ENCODE measurements around the gene ADPRHL1.
"Not testable (repeated sequence)": the region's sequence is repeated elsewhere in the genome, so short reads cannot be mapped to it uniquely, and the experiment has no call there.

Gene ADPRHL1

GRCh38 chr13:113387396-113387795 is 65.9 kb downstream of the ADPRHL1 start:
- no peak overlapping the region for H3K4me3 ChIP-seq (replicated peaks in 1 of 2; ENCODE audit: low read depth in 2 of 2, low read length in 2 of 2)
- DNase-seq (ENCODE audit: low read depth in 2 of 2): no peak
- no peak for TF ChIP-seq CTCF (IDR thresholded peaks at IDR 0.05; ENCODE audit: low read depth, low read length)

- no peak for DNase-seq (ENCODE audit: low read depth in 2 of 2)
- no peak overlapping the region for H3K4me3 ChIP-seq (replicated peaks in 1 of 2; ENCODE audit: low read depth in 2 of 2, low read length in 2 of 2)
- TF ChIP-seq CTCF (IDR thresholded peaks at IDR 0.05; ENCODE audit: low read depth, low read length): no peak
These were observed 70.2 kb downstream of the ADPRHL1 start for GRCh38 chr13:113383089-113383488.

GRCh38 chr13:113382542-113382941 is 70.7 kb downstream of the ADPRHL1 start:
- DNase-seq (ENCODE audit: low read depth in 2 of 2); H3K4me3 ChIP-seq (replicated peaks in 1 of 2; ENCODE audit: low read depth in 2 of 2, low read length in 2 of 2): not testable (repeated sequence)

GRCh38 chr13:113378825-113379224 is 74.5 kb downstream of the ADPRHL1 start:
- no peak for TF ChIP-seq CTCF (IDR thresholded peaks at IDR 0.05; ENCODE audit: low read depth, low read length)
- no peak for DNase-seq (ENCODE audit: low read depth in 2 of 2)
- H3K4me3 ChIP-seq (replicated peaks in 1 of 2; ENCODE audit: low read depth in 2 of 2, low read length in 2 of 2): no peak overlapping the region

GRCh38 chr13:113374511-113375175 is 78.6 kb downstream of the ADPRHL1 start:
- no peak overlapping the region for H3K4me3 ChIP-seq (replicated peaks in 1 of 2; ENCODE audit: low read depth in 2 of 2, low read length in 2 of 2)
- DNase-seq (ENCODE audit: low read depth in 2 of 2): no peak
- no peak for TF ChIP-seq CTCF (IDR thresholded peaks at IDR 0.05; ENCODE audit: low read depth, low read length)

- no peak for DNase-seq (ENCODE audit: low read depth in 2 of 2)
- H3K4me3 ChIP-seq (replicated peaks in 1 of 2; ENCODE audit: low read depth in 2 of 2, low read length in 2 of 2): no peak overlapping the region
- TF ChIP-seq CTCF (IDR thresholded peaks at IDR 0.05; ENCODE audit: low read depth, low read length): no peak
These were observed 79.3 kb downstream of the ADPRHL1 start for GRCh38 chr13:113373811-113374485.

GRCh38 chr13:113371701-113372100 is 81.6 kb downstream of the ADPRHL1 start:
- DNase-seq (ENCODE audit: low read depth in 2 of 2): not testable (repeated sequence)

GRCh38 chr13:113371061-113371460 is 82.2 kb downstream of the ADPRHL1 start:
- H3K4me3 ChIP-seq (replicated peaks in 1 of 2; ENCODE audit: low read depth in 2 of 2, low read length in 2 of 2): no peak overlapping the region
- DNase-seq (ENCODE audit: low read depth in 2 of 2): no peak
- TF ChIP-seq CTCF (IDR thresholded peaks at IDR 0.05; ENCODE audit: low read depth, low read length): no peak

More at GRCh38 chr13:113371701-113372100, 81.6 kb downstream of the ADPRHL1 start:
- not testable (repeated sequence) for H3K4me3 ChIP-seq (replicated peaks in 1 of 2; ENCODE audit: low read depth in 2 of 2, low read length in 2 of 2)

Data from cardiac fibroblast (primary cell).